GM18502 (cell line): ENCODE measurements around the gene CA9.
"Not testable (repeated sequence)": the region's sequence is repeated elsewhere in the genome, so short reads cannot be mapped to it uniquely, and the experiment has no call there.

Experiments
- ATAC-seq: cut with Tn5 transposase; IDR thresholded peaks from one replicate; pipeline ENCODE4 v1.9.1; 2021; ENCODE audit warnings: mild to moderate bottlenecking; ENCODE audit not compliant: unreplicated experiment, poor library complexity

CA9 gene

DNA sequence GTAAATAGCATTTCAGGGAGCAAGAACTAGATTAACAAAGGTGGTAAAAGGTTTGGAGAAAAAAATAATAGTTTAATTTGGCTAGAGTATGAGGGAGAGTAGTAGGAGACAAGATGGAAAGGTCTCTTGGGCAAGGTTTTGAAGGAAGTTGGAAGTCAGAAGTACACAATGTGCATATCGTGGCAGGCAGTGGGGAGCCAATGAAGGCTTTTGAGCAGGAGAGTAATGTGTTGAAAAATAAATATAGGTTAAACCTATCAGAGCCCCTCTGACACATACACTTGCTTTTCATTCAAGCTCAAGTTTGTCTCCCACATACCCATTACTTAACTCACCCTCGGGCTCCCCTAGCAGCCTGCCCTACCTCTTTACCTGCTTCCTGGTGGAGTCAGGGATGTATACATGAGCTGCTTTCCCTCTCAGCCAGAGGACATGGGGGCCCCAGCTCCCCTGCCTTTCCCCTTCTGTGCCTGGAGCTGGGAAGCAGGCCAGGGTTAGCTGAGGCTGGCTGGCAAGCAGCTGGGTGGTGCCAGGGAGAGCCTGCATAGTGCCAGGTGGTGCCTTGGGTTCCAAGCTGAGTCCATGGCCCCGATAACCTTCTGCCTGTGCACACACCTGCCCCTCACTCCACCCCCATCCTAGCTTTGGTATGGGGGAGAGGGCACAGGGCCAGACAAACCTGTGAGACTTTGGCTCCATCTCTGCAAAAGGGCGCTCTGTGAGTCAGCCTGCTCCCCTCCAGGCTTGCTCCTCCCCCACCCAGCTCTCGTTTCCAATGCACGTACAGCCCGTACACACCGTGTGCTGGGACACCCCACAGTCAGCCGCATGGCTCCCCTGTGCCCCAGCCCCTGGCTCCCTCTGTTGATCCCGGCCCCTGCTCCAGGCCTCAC, at the start of gene CA9:
Gene CA9 (plus strand): TSS at position 797 of the 893 bp plus-strand sequence. CDS start 32 bp downstream, at position 829.
- no peak for ATAC-seq

DNA sequence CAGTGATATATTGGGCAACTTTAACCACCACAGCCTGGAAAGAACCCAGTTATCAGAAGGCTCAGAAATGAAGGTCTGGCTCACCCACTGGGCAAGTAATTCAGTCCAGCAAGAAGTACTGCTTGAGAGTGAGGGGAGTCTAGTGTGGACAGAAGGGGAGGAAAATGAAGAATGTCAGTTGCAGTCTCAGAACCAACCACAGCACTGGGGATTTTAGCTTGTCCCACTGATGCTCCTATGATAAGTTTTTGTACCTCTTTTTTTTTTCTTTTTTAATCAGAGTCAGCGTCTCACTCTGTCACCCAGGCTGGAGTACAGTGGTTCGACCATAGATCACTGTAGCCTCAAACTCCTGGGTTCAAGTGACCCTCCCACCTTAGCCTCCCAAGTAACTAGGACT, 46.2 kb upstream of the CA9 start:
- ATAC-seq: no peak

DNA sequence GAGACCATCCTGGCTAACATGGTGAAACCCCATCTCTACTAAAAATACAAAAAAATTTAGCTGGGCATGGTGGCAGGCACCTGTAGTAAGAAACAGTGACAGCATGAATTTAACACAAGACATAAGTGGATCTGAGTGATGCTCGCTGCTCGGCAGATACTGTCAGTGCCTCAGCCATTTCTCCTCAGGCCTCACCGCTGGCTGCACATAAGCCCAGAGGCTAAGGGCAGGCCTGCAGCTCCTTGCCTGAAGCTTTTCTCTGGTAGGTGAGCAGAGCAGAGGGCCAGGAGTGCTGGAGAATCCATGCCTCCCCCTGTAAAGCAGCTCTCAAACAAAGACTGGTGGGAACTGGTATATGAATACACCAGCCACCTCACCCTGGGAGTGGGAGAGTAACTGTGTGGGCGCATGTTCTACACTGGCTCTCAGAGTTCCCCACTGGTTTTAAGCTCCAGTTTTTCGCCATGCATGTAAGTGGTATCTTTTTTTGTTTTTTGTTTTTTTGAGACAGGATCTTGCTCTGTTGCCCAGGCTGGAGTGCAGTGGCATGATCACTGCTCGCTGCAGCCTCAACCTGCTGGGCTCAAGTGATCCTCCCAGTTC, 45.2 kb upstream of the CA9 start:
- no peak for ATAC-seq

DNA sequence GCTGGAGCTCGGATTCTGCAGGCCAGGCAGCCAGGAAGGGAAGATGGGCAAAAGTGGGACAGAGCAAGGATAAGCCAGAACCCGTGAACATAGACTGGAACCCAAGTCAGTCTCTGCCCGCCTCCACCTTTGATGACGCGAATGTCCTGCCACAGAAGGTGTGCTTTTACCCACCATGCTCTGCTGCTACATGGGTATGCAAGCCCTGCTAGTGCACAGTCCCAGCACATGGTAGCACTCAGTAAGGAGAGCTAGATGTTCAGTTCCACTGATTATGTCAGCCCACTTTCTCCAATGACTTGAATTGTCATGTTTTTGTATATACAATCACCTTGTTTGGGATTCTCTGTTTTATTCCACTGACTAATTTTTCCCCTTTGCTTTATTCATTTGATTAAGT, 44.1 kb upstream of the CA9 start:
- no peak for ATAC-seq

DNA sequence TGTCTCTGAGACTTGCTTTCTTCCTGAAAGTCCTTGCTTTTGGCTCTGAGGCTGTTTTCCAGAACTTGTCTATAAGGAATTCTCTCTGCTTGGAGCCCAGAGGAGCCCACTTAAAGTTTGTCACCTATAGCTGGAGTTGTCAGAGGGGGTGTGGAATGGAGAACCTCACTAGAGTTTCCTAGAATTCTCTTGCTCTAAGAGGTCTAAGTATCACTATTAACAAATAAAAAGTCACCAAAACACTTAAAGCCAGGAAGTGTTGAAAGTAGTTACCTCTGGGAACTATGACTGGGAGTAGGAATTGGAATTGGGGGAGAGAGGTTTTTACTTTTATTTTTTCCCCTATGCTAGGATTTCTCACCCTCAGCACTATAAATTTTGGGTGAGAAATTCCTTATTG, 38.0 kb upstream of the CA9 start:
- no peak for ATAC-seq

DNA sequence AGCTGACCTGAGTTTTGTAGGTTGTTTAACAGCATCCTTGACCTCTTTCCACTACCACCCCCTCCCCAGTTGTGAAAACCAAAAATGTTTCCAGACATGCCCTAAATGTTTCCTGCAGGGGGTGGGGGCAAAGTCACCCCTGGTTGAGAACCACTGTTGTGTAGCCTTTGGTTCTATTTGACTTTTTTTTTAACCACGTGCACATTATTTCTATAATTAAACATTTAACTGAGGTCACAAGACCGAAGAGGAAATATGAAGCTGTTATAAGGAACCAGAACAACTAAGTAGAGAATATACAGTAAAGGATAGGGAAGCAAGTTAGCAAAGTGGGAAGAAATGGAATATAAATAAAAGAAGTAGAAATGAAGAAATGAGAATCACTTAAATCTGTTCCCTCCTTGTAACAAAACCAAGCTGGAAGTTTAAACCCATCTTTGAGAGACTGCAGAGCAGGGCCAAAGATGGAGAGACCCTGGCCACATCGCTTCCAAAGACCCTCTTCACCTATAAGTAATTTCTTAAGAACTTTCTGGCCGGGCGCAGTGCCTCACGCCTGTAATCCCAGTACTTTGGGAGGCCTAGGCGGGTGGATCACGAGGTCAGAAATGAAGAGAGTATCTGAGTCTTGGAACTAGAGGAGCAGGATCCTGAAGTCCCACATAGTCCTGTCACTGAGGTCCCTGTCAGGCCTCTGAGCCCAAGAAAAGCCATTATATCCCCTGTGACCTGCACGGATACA, 37.4 kb upstream of the CA9 start:
- ATAC-seq: no peak

DNA sequence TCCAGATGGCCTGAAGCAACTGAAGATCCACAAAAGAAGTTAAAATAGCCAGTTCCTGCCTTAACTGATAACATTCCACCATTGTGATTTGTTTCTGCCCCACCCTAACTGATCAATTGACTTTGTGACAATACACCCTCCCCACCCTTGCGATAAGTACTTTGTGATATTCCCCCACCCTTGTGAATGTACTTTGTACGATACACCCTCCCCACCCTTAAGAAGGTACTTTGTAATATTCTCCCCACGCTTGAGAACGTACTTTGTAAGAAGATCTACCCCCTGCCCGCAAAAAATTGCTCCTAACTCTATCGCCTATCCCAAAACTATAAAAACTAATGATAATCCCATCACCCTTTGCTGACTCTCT, 36.9 kb upstream of the CA9 start:
- ATAC-seq: not testable (repeated sequence)

DNA sequence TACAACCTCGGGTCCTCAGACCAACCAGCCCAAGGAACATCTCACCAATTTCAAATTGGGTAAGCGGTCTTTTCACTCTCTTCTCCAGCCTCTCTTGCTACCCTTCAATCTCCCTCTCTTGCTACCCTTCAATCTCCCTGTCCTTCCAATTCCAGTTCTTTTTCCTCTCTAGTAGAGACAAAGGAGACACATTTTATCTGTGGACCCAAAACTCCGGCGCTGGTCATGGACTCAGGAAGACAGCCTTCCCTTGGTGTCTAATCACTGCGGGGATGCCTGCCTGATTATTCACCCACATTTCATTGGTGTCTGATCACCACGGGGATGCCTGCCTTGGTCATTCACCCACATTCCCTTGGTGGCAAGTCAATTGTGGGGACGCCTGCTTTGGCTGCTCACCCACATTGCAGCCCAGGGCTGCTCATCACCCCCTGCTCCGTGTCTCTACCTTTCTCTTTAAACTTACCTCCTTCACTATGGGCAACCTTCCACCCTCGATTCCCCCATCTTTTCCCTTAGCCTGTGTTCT, 36.2 kb upstream of the CA9 start:
- not testable (repeated sequence) for ATAC-seq

DNA sequence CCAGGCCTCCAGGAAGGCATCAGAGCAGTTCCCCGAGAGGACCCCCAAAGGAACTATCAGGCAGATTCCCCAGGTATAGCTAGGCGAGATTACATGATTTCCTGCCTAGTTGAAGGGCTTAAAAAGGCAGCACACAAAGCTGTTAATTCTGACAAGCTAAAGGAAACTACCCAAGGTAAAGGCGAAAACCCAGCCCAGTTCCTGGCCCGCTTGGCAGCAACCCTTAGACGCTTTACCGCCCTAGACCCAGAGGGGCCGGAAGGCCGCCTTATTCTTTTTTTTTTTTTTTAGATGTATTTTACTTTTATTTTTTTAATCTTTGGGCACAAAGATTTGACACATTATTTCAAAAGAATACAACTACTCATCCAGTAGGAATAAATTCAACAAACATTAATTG, 35.0 kb upstream of the CA9 start:
- not testable (repeated sequence) for ATAC-seq

DNA sequence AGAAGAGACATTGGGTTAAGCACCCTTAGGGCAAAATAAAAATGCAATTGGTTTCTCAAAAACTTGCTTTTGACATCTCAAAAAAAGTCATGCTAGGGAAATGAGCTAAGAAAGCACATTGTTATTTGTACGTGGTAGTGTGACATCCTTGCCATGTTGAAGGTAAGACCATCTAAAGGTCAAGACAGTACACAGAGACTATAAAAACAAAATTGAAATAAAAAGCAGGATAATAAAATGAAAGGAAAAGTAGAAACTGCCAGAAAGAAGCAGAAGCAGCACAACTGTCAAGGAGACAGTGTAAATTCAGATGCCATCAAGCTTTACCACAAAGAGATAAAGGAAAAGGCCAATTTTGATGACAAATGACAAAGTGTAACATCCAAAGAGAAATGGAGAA, 34.5 kb upstream of the CA9 start:
- ATAC-seq: not testable (repeated sequence)

DNA sequence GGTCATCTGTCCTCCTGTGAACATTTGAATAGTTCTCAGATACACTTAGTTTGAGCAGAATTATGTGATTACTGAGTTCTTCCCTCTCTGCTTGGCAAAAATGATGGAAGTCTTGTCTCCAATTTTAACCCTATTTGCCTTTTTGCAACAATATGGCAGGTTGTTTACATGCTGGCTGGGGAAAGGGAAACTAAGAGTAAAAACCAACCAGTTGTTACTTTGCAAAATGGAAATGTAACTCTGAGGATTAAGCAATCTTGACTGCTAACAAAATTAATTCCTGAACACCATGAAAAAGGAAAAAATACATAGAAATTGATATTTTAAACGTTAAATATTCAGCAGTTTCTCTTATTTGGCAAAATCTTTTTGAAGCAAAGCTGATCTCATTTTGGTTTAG, 34.1 kb upstream of the CA9 start:
- no peak for ATAC-seq

DNA sequence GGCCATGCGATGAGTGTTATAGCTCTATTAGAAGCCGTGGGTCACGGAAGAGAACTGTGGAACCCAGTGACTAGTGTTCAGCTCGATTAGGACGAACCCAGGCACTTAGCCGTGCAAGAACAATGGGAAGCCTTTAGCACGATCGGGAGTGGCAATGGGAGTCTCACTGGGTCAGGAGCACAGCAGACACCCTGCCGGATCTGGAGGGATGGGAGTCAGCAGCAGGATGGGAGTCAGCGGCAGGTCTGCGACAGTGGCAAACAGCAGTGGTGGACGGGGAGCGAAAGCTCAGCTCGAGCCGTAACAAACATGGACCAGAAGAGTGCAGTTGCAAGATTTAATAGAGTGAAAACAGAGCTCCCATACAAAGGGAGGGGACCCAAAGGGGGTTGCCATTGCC, 33.3 kb upstream of the CA9 start:
- ATAC-seq: not testable (repeated sequence)

DNA sequence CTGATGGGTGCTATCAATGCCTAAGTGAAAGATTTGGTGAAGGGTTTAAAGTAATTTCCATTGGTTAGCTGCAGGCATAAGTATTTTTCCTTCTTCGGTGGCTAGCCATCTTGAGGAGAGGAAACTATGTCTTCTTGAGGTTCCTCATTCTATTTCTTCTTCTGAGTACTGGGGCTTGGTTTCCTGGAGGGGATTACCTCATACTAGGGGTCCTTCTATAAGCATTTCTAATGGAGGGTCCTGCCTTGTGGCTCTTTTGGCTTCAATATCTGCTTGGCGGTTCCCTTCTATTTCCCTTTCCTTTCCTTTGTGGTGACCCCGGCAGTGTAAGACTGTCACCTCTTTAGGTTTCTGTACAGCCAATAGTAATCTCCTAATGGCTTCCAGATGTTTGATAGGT, 32.2 kb upstream of the CA9 start:
- not testable (repeated sequence) for ATAC-seq

DNA sequence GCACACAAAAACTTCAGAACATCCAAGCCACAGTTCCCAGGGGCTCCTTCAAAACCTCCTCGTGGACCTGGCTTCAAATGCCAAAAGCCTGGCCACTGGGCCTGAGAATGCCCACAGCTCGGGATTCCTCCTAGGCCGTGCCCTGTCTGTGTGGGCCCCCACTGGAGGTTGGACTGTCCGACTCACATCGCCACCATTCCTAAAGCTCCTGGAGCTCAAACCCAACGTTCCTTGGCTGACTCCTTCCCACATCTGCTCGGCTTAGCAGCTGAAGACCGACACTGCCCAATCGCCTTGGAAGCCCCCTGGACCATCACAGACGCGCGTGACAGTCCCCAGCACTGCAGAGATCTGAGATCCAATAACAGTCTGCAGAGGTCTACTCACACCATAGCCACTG, 30.7 kb upstream of the CA9 start:
- ATAC-seq: no peak

DNA sequence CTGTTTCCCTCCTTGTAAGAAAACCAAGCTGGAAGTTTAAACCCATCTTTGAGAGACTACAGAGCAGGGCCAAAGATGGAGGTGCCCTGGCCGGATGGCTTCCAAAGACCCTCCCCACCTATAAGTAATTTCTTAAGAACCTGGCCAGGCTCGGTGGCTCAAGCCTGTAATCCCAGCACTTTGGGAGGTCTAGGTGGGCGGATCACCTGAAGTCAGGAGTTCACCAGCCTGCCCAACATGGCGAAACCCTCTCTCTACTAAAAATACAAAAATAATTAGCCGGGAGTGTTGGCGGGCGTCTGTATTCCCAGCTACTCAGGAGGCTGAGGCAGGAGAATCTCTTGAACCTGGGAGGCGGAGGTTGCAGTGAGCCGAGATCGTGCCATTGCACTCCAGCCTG, 28.0 kb upstream of the CA9 start:
- not testable (repeated sequence) for ATAC-seq

DNA sequence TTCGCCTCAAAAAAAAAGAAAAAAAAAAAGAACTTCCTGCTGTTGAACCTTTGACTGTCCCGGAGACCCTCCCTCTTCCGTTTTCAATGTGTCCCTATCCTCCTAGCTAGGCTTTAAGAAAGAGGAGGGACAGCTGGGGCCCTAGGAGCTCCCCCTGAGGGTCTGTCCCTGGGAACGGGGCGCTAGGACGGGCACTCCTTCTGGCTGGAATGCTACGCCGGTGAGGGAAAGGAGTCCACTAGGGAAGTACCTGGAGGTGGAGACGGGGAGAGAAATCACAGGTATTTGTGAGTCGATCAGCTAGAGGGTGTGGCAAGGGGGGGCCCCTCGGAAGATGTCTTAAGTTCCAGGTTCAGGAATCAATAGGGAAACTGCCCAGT, 27.6 kb upstream of the CA9 start:
- ATAC-seq: no peak

DNA sequence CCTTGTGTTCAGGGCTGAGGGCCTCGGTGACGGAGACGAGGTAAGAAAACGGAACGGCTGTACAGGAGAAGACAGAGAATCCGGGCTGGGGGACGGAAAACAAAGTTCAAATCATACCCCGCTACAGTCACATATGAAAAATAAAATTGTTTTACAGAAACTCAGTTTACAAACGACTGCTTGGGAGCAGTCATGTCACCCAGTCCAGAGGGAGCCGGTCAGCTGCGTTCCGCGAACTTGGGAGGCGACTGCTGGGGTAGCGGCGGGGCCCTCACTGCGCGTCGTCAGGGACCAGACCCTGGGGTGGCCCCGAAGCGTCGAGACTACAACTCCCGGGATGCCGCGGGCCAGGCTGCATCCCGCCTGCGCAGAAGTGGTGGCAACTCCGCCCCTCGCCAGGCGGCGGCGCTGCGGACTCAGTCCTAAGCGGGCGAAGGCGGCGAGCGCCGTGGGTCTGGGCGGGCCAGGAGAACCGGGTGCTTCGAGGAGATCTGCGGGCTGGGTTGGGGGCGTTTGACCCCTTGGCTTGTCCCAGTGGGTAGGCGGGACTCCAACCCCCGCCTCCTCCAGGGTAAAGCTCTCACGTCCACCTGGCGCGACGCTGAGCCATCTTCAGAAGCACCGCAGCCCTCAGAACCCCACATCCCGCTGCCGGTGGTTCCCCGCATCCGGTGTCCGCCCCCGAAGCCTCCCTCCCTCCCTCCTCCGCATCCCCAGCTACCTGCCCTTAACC, 27.0 kb upstream of the CA9 start:
- peak; percentile 79 for ATAC-seq

DNA sequence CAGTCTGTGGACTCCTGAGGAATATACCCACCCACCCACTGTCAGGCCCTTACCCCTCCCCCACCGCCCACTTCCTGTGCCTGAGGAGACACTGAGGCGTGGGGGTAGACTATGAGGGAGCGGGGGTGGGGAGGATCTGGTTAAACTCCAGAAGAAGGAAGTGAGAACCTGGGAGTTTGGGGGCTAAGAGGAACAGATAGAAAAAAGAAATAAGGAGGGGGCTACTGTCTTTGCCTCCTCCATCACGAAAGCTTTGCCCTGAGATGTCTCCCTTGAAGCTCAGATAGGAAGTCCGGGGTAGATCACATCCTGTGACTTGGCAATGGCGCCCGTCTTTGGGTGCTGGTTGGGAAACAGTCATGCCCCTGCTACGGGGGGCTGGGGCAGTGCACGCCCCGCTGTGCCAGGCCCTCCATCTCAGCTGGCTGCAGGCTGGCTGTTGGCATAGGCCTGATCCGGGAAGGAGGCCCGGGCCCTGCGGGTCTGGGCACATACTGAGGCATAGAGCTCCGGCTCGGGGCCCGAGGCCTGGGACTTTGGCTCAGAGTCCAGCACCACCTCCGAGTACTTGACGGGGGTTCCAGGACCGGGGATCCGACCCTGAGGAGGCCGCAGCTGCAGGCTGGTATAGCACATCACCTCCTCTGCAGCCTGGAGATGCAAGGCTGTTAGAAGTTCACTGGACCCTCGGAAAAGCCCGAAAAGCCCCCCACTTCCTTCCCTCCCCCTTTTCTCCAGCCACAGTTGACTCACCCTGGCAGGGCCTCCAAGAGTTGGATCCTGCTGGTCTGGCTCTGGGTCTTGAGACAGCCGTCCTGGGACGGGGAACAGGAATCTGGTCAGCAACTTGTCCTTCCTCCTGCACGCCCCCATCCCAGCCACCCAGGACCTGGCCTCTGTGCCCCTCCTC, 24.0 kb upstream of the CA9 start:
- ATAC-seq: no peak
